ENCODE results near the gene SMC4.
"Not testable (repeated sequence)": the region's sequence is repeated elsewhere in the genome, so short reads cannot be mapped to it uniquely, and the experiment has no call there.

SMC4 gene

GRCh38 chr3:160399125-160400029 is at the start of gene SMC4, which contains the start of gene IFT80:
Gene SMC4 (plus strand): TSS chr3:160399650. CDS start chr3:160400827, 1,177 bp downstream.
Gene IFT80 (minus strand): TSS chr3:160399225. CDS start chr3:160384600, 14,625 bp downstream.
- DNase-seq: peak; percentile 88

GRCh38 chr3:160355826-160356225 is 43.6 kb upstream of the SMC4 start:
- no peak for DNase-seq

- not testable (repeated sequence) for DNase-seq
Measured at GRCh38 chr3:160362896-160363295, 36.6 kb upstream of the SMC4 start.

- no peak for DNase-seq
Measured at GRCh38 chr3:160365869-160366522, 33.5 kb upstream of the SMC4 start.

GRCh38 chr3:160368804-160369203 is 30.6 kb upstream of the SMC4 start:
- DNase-seq: no peak

GRCh38 chr3:160369784-160370183 is 29.7 kb upstream of the SMC4 start:
- DNase-seq: no peak

- no peak for DNase-seq
Measured at GRCh38 chr3:160370987-160371857, 28.2 kb upstream of the SMC4 start.

- no peak for DNase-seq
Measured at GRCh38 chr3:160372780-160373179, 26.7 kb upstream of the SMC4 start.

- DNase-seq: no peak
Measured at GRCh38 chr3:160373655-160374054, 25.8 kb upstream of the SMC4 start.

- no peak for DNase-seq
Measured at GRCh38 chr3:160374472-160374871, 25.0 kb upstream of the SMC4 start.

GRCh38 chr3:160374925-160375324 is 24.5 kb upstream of the SMC4 start:
- no peak for DNase-seq

GRCh38 chr3:160376681-160377080 is 22.8 kb upstream of the SMC4 start:
- DNase-seq: no peak

- no peak for DNase-seq
Measured at GRCh38 chr3:160378331-160379109, 20.9 kb upstream of the SMC4 start.

- DNase-seq: no peak
Measured at GRCh38 chr3:160379628-160380214, 19.7 kb upstream of the SMC4 start.

GRCh38 chr3:160381470-160381869 is 18.0 kb upstream of the SMC4 start:
- DNase-seq: no peak

GRCh38 chr3:160384639-160385318 is 14.7 kb upstream of the SMC4 start:
- DNase-seq: no peak

GRCh38 chr3:160390565-160391138 is 8.8 kb upstream of the SMC4 start:
- DNase-seq: no peak

- DNase-seq: no peak
Measured at GRCh38 chr3:160392798-160393197, 6.7 kb upstream of the SMC4 start.

GRCh38 chr3:160393346-160394008 is 6.0 kb upstream of the SMC4 start:
- DNase-seq: no peak

- DNase-seq: no peak
Measured at GRCh38 chr3:160394009-160394392, 5.4 kb upstream of the SMC4 start.
